Tibial nerve (tissue), 4 donors: ENCODE data around the gene ST6GALNAC4. TPM values are rescaled to one million over a fixed set of nuclear protein-coding genes. Genes with fewer than 3 reads are reported as not detected.
"Not testable (repeated sequence)": the region's sequence is repeated elsewhere in the genome, so short reads cannot be mapped to it uniquely, and the experiment has no call there.

Experiments
- DNase-seq, 2 donors: peaks; one replicate each; pipeline ENCODE4 v3.0.0-alpha.2; 2019; ENCODE audit warnings: low spot score in 2 of 2
- H3K27ac ChIP-seq, 4 donors: fragments of 200-600 bp; sonication (generic) in 3 of 4; one replicate each; pipeline ENCODE4 v1.5.1; 2017 to 2019; ENCODE audit warnings: mild to moderate bottlenecking in 1 of 4
- H3K27me3 ChIP-seq, 2 donors: fragments of 200-600 bp; sonication (generic) in 1 of 2; one replicate each; pipeline versions ENCODE4 v1.5.1 to v1.6.0; 2017 to 2019
- H3K36me3 ChIP-seq, 3 donors: fragments of 200-600 bp; sonication (generic); one replicate each; pipeline ENCODE4 v1.5.1; 2018 to 2019
- H3K4me1 ChIP-seq, 4 donors: fragments of 200-600 bp; sonication (generic) in 3 of 4; one replicate each; pipeline ENCODE4 v1.5.1; 2017 to 2019
- H3K4me3 ChIP-seq, 4 donors: fragments of 200-600 bp; sonication (generic) in 3 of 4; one replicate each; pipeline ENCODE4 v1.5.1; 2017 to 2019; ENCODE audit warnings: mild to moderate bottlenecking in 1 of 4, moderate library complexity in 1 of 4
- H3K9me3 ChIP-seq, 4 donors: fragments of 200-600 bp; sonication (generic) in 3 of 4; one replicate each; pipeline ENCODE4 v1.5.1; 2017 to 2019
- EP300 ChIP-seq, 2 donors: sonication (generic); formaldehyde crosslinking; IDR thresholded peaks; one replicate each; pipeline ENCODE4 v1.6.1; 2017; ENCODE audit warnings: antibody characterized with exemption in 2 of 2, mild to moderate bottlenecking in 1 of 2
- POLR2A ChIP-seq, 2 donors: fragments of 450-650 bp; IDR thresholded peaks; one replicate each; pipeline ENCODE4 v1.6.1; 2017; ENCODE audit warnings: antibody characterized with exemption in 2 of 2, mild to moderate bottlenecking in 2 of 2, moderate library complexity in 2 of 2
- WGBS, 2 donors: methylation state at CpG; one replicate each; pipeline ENCODE4 v1.1.5; 2018; 5-methylcytosine and 5-hydroxymethylcytosine counted together
- total RNA-seq, 4 donors: library from RNA; depleted of rRNA; stranded (reverse); fragments of >200 nt; gene quantifications; one replicate each; pipeline ENCODE4 v1.1.0, GENCODE V29; 2016
- TF ChIP-seq, protein P1 (sequence below), 5 experiments: fragments of 200-600 bp in 3 of 5; fragments of 450-650 bp in 2 of 5; sonication (generic) in 3 of 5; IDR thresholded peaks; one replicate each; pipeline ENCODE4 v1.5.1; 2016 to 2019; ENCODE audit warnings: antibody characterized with exemption in 5 of 5, mild to moderate bottlenecking in 3 of 5, moderate library complexity in 2 of 5

ST6GALNAC4 gene
- total RNA-seq, 4 donors from 2014 or later = 23.9 to 70.5 (median 37.0) TPM

DNA sequence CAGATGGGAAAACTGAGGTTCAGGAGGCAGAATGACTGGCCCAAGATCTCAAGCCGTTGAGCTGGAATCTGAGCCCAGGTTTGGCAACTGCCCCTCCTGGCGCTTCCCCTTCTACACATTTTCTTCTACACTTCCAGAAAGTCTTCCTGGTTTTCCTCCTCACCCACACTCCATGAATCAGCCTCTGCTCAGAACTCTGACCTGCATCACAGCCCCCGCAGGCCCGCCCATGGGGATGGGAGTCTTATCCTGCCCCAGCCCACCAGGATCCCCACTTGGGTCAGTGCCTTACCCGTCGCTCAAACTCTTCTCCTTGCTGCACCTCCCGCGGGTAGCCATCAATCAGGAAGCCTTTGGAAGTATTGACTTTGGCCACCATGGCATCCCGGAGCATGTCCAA, 45.3 kb downstream of the ST6GALNAC4 start:
- Histone ChIP-seq H3K27ac (no peak overlapping the region), H3K9me3 (no peaks in the 10 kb centered on the region), H3K36me3 (peaks cover 0 to 58% (median 0%) of the 10 kb centered on the region in 3 donors), H3K4me1 (peaks cover 0 to 53% (median 33%) of the 10 kb centered on the region in 4 donors), H3K4me3 (no peak overlapping the region), H3K27me3 (no peaks in the 10 kb centered on the region)
- TF ChIP-seq POLR2A (IDR thresholded peaks at IDR 0.05) (no peak), EP300 (IDR thresholded peaks at IDR 0.05) (no peak)
- TF ChIP-seq, protein P1, sequence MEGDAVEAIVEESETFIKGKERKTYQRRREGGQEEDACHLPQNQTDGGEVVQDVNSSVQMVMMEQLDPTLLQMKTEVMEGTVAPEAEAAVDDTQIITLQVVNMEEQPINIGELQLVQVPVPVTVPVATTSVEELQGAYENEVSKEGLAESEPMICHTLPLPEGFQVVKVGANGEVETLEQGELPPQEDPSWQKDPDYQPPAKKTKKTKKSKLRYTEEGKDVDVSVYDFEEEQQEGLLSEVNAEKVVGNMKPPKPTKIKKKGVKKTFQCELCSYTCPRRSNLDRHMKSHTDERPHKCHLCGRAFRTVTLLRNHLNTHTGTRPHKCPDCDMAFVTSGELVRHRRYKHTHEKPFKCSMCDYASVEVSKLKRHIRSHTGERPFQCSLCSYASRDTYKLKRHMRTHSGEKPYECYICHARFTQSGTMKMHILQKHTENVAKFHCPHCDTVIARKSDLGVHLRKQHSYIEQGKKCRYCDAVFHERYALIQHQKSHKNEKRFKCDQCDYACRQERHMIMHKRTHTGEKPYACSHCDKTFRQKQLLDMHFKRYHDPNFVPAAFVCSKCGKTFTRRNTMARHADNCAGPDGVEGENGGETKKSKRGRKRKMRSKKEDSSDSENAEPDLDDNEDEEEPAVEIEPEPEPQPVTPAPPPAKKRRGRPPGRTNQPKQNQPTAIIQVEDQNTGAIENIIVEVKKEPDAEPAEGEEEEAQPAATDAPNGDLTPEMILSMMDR (IDR thresholded peaks at IDR 0.05) = no peak
- DNase-seq = no peak
- WGBS, 2 donors = 81 to 93% methylated on average over 9 of the region's 9 CpGs

DNA sequence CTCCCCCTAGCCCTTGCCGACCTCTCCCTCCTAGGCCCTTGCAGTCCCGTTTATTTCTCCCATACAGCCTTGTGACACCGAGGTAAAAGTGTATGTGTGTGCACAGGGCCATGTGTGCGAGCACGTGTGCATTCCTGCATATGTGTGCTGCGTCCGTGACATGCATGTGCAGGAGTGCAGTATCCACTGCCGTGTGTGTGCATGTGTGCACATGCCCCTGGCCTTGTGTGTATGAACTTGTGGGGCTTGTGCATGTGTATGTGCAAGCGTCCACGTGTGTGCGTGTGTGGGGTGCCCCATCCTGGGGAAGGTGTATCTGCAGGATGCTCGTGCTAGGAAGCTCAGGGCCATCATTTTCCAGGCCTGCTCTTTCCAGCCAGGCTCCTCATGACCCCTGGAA, 46.0 kb downstream of the ST6GALNAC4 start:
- DNase-seq = no peak
- peaks cover 0 to 60% (median 0%) of the 10 kb centered on the region in 3 donors for H3K36me3 ChIP-seq
- H3K4me1 ChIP-seq = peaks cover 0 to 46% (median 27%) of the 10 kb centered on the region in 4 donors
- H3K27me3 ChIP-seq = no peaks in the 10 kb centered on the region
- WGBS, 2 donors = 84 to 87% methylated on average over 12 of the region's 12 CpGs
- no peaks in the 10 kb centered on the region for H3K9me3 ChIP-seq
- no peak overlapping the region for H3K4me3 ChIP-seq
- H3K27ac ChIP-seq = no peak overlapping the region
- no peak for TF ChIP-seq POLR2A (IDR thresholded peaks at IDR 0.05)
- no peak for TF ChIP-seq EP300 (IDR thresholded peaks at IDR 0.05)
- TF ChIP-seq, protein P1 (IDR thresholded peaks at IDR 0.05) = no peak

DNA sequence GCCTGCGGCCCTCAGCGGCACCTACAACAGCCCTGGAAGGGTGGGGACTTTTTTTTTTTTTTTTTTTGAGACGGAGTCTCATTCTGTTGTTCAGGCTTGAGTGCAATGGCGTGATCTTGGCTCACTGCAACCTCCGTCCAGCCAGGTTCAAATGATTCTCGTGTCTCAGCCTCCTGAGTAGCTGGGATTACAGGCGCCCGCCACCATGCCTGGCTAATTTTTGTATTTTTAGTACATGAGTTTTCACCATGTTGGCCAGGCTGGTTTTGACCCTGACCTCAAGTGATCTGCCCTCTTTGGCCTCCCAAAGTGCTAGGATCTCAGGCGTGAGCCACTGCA, 46.7 kb downstream of the ST6GALNAC4 start:
- H3K27ac ChIP-seq, H3K27me3 ChIP-seq: not testable (repeated sequence)

DNA sequence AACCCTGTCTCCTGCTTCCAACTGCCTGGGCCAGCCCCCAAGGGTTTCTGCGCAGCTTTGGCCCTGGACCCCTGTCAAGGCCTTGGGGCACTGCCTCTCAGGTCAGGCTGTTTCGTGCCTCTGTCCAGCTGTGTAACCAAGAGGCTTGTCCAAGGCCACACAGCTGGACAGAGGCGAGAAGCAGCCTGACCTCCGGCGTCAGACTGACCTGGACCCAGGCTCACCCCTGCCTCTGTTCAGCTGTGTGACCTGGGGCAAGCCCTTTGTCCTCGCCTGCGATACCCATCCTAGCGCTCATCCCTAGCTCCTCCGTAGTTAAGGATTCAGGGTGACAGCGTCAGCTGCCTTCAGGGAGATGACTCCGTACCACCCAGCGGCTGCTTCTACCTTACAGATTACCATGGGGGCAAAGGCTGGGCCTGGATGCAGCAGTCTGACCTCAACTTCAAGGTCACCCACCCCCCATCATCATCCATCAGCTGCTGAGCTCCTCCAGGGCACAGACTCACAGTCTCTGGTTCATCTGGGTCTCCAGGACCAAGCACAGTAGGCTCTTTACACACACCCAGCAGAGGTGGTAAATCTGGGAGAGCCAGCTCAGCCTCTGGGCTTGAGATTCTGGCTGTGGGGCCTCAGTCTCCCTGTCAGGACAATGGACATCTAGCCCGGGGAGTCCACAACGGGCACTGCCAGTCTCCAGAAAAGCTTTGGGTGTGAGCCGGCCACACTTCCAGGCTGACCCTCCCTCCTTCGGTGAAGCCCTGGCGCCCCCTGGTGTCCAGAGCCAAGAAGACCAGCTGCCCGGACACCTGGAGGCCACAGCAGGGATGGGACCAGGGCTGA, 47.3 kb downstream of the ST6GALNAC4 start:
- 46 to 55% methylated on average over 14 to 18 of the region's 18 CpGs for WGBS, 2 donors
- no peaks in the 10 kb centered on the region for H3K27me3 ChIP-seq
- TF ChIP-seq, protein P1 (IDR thresholded peaks at IDR 0.05) = peak; percentile 79 to 99 (median 91)
- TF ChIP-seq EP300 (IDR thresholded peaks at IDR 0.05) (peak in 1 of 2 donors; percentile 61), POLR2A (IDR thresholded peaks at IDR 0.05) (no peak)
- DNase-seq = peak; percentile 82 to 90
- peak overlapping the region in 3 of 4 donors; percentile 19 to 66 (median 61) for H3K27ac ChIP-seq
- peaks cover 0 to 33% (median 17%) of the 10 kb centered on the region in 4 donors for H3K4me1 ChIP-seq
- no peak overlapping the region for H3K4me3 ChIP-seq
- H3K36me3 ChIP-seq = peaks cover 0 to 60% (median 0%) of the 10 kb centered on the region in 3 donors
- no peaks in the 10 kb centered on the region for H3K9me3 ChIP-seq

More for the DNA sequence above, 46.7 kb downstream of the ST6GALNAC4 start:
- Histone ChIP-seq H3K4me1 (peaks cover 0 to 39% (median 20%) of the 10 kb centered on the region in 4 donors), H3K36me3 (peaks cover 0 to 60% (median 0%) of the 10 kb centered on the region in 3 donors)
- TF ChIP-seq, protein P1 (IDR thresholded peaks at IDR 0.05) = peak in 1 of 5 experiments; percentile 15
- DNase-seq, H3K4me3 ChIP-seq, H3K9me3 ChIP-seq: not testable (repeated sequence)
- WGBS, 2 donors = 59 to 67% methylated on average over 9 of the region's 9 CpGs

DNA sequence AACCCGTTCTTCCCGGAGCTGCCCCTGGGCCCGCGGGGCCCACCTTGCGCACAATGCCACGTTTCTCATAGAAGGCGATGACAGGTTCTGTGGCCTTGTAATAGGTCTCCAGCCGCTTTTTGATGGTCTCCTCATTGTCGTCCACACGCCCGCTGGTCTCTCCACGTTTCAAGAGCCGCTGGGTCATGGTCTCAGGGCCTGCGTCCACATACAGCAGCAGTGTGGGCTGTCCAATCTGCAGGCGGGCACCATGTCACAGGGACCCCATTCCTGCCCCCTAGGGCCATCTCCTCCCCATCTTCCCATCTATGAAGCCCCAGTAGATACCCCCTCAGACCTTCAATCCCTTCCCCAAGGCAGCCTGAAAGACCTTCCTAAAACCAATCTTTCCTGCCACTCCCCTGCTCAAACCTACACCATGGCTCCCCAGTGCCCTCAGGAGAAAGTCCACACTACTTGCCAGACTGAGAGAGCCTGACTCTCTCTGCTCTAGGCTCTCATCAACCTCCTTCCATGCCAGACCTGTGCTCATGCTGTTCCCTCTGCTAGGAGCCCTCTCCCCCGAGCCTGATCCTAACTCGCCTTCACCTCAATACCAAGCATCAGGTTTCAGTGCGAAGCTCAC, 48.5 kb downstream of the ST6GALNAC4 start:
- no peak for DNase-seq
- H3K27ac ChIP-seq = peak overlapping the region in 2 of 4 donors; percentile 1 to 61
- no peaks in the 10 kb centered on the region for H3K9me3 ChIP-seq
- no peaks in the 10 kb centered on the region for H3K27me3 ChIP-seq
- peaks cover 0 to 60% (median 0%) of the 10 kb centered on the region in 3 donors for H3K36me3 ChIP-seq
- peaks cover 0 to 22% (median 6%) of the 10 kb centered on the region in 4 donors for H3K4me1 ChIP-seq
- 88 to 89% methylated on average over 18 of the region's 18 CpGs for WGBS, 2 donors
- no peak overlapping the region for H3K4me3 ChIP-seq
- TF ChIP-seq, protein P1 (IDR thresholded peaks at IDR 0.05) = no peak
- TF ChIP-seq POLR2A (IDR thresholded peaks at IDR 0.05) = no peak
- no peak for TF ChIP-seq EP300 (IDR thresholded peaks at IDR 0.05)
